ENCODE data around the gene MYH9. TPM values are rescaled to one million over a fixed set of nuclear protein-coding genes. Genes with fewer than 3 reads are reported as not detected.

The MYH9 gene
- polyA plus RNA-seq, 1 donor from 2014 or later = 7.1 TPM

GRCh38 chr22:36316419-36316818 lies 71.3 kb downstream of the MYH9 start:
- Histone ChIP-seq H2AFZ (ENCODE audit: low read depth, low read length) (no peak overlapping the region), H3K9ac (ENCODE audit: low read length) (no peak overlapping the region), H3K9me2 (ENCODE audit: insufficient read depth, low read length) (no peaks in the 10 kb centered on the region), H3K9me3 (ENCODE audit: low read length) (no peaks in the 10 kb centered on the region), H3K4me2 (ENCODE audit: low read length) (no peak overlapping the region), H3K79me2 (replicated peaks; ENCODE audit: insufficient read depth, low read length) (no peaks in the 10 kb centered on the region), H3K27ac (ENCODE audit: low read length) (no peak overlapping the region), H3K4me3 (ENCODE audit: low read length) (no peak overlapping the region), H3F3A (ENCODE audit: insufficient read depth, low read length, poor library complexity, severe bottlenecking) (no peaks in the 10 kb centered on the region), H3K27me3 (ENCODE audit: insufficient read depth, low read depth, low read length) (no peaks in the 10 kb centered on the region), H3K36me3 (ENCODE audit: insufficient read depth, low read length) (no peaks in the 10 kb centered on the region), H4K20me1 (ENCODE audit: insufficient read depth) (no peaks in the 10 kb centered on the region)
- no peak for TF ChIP-seq SMC3 (conservative IDR thresholded peaks at IDR 0.05; ENCODE audit: poor library complexity)
- no peak for TF ChIP-seq MXI1 (conservative IDR thresholded peaks at IDR 0.05; ENCODE audit: poor library complexity, severe bottlenecking)
- no peak for TF ChIP-seq POLR2AphosphoS5 (IDR thresholded peaks at IDR 0.05)
- no peak for TF ChIP-seq CTCF (IDR thresholded peaks at IDR 0.05; ENCODE audit: poor library complexity, severe bottlenecking)
- TF ChIP-seq EP300 (conservative IDR thresholded peaks at IDR 0.05; ENCODE audit: poor library complexity, severe bottlenecking) = no peak
- no peak for TF ChIP-seq EZH2 (IDR thresholded peaks at IDR 0.05; ENCODE audit: borderline replicate concordance, insufficient read depth, low read length, poor library complexity, severe bottlenecking)
- TF ChIP-seq REST (IDR thresholded peaks at IDR 0.05; ENCODE audit: borderline replicate concordance) = no peak
- TF ChIP-seq TAF1 (IDR thresholded peaks at IDR 0.05; ENCODE audit: low read depth) = no peak
- TF ChIP-seq RAD21 (conservative IDR thresholded peaks at IDR 0.05) = no peak

- Histone ChIP-seq H3K79me2 (replicated peaks; ENCODE audit: insufficient read depth, low read length) (no peaks in the 10 kb centered on the region), H3K9me3 (ENCODE audit: low read length) (no peaks in the 10 kb centered on the region), H3K36me3 (ENCODE audit: insufficient read depth, low read length) (no peaks in the 10 kb centered on the region), H2AFZ (ENCODE audit: low read depth, low read length) (no peak overlapping the region), H3K4me2 (ENCODE audit: low read length) (no peak overlapping the region), H3K9me2 (ENCODE audit: insufficient read depth, low read length) (no peaks in the 10 kb centered on the region), H3F3A (ENCODE audit: insufficient read depth, low read length, poor library complexity, severe bottlenecking) (no peaks in the 10 kb centered on the region), H3K27me3 (ENCODE audit: insufficient read depth, low read depth, low read length) (no peaks in the 10 kb centered on the region), H4K20me1 (ENCODE audit: insufficient read depth) (no peaks in the 10 kb centered on the region), H3K4me3 (ENCODE audit: low read length) (no peak overlapping the region), H3K9ac (ENCODE audit: low read length) (no peak overlapping the region), H3K27ac (ENCODE audit: low read length) (no peak overlapping the region)
- TF ChIP-seq EZH2 (IDR thresholded peaks at IDR 0.05; ENCODE audit: borderline replicate concordance, insufficient read depth, low read length, poor library complexity, severe bottlenecking) (no peak), SMC3 (conservative IDR thresholded peaks at IDR 0.05; ENCODE audit: poor library complexity) (no peak), RAD21 (conservative IDR thresholded peaks at IDR 0.05) (no peak), CTCF (IDR thresholded peaks at IDR 0.05; ENCODE audit: poor library complexity, severe bottlenecking) (no peak), EP300 (conservative IDR thresholded peaks at IDR 0.05; ENCODE audit: poor library complexity, severe bottlenecking) (no peak), TAF1 (IDR thresholded peaks at IDR 0.05; ENCODE audit: low read depth) (no peak), MXI1 (conservative IDR thresholded peaks at IDR 0.05; ENCODE audit: poor library complexity, severe bottlenecking) (no peak), POLR2AphosphoS5 (IDR thresholded peaks at IDR 0.05) (no peak), REST (IDR thresholded peaks at IDR 0.05; ENCODE audit: borderline replicate concordance) (no peak)
Measured at GRCh38 chr22:36315325-36315724, 72.4 kb downstream of the MYH9 start.
